ENCODE measurements around the gene MC1R. TPM values are rescaled to one million over a fixed set of nuclear protein-coding genes. Genes with fewer than 3 reads are reported as not detected.

MC1R gene
- total RNA-seq, 1 donor from 2014 or later: 9.2 TPM

GRCh38 chr16:89944773-89945172, 26.1 kb downstream of the MC1R start:
- Histone ChIP-seq H3K27me3 (ENCODE audit: insufficient read depth, low read length) (no peaks in the 10 kb centered on the region), H3K36me3 (ENCODE audit: insufficient read depth, low read length) (no peaks in the 10 kb centered on the region), H3K4me3 (ENCODE audit: insufficient read depth, low read depth, low read length) (no peak overlapping the region), H3K4me1 (ENCODE audit: insufficient read depth, low read length) (peaks cover 11% of the 10 kb centered on the region), H3K9me3 (ENCODE audit: insufficient read depth, low read depth, low read length) (no peaks in the 10 kb centered on the region), H3K4me2 (ENCODE audit: low read length) (no peak overlapping the region), H2AFZ (ENCODE audit: low read depth, low read length) (no peak overlapping the region), H3K9ac (ENCODE audit: low read length) (no peak overlapping the region), H4K20me1 (ENCODE audit: insufficient read depth, low read length) (peaks cover 4% of the 10 kb centered on the region), H3K27ac (ENCODE audit: low read depth, low read length) (no peak overlapping the region), H3K79me2 (ENCODE audit: insufficient read depth, low read length) (peaks cover 8% of the 10 kb centered on the region)
- Mint-ChIP-seq H3K9me3 (ENCODE audit: unreplicated experiment) (no peaks in the 10 kb centered on the region), H3K4me3 (ENCODE audit: unreplicated experiment) (no peak overlapping the region), H3K27ac (ENCODE audit: unreplicated experiment) (no peak overlapping the region), H3K36me3 (ENCODE audit: low read depth, unreplicated experiment) (peaks cover 7% of the 10 kb centered on the region), H3K27me3 (ENCODE audit: low read depth, unreplicated experiment) (peaks cover 16% of the 10 kb centered on the region), H3K4me1 (ENCODE audit: low read depth, unreplicated experiment) (no peaks in the 10 kb centered on the region)
- TF ChIP-seq EZH2 (IDR thresholded peaks at IDR 0.05; ENCODE audit: insufficient read depth, low read length) (no peak), CTCF (IDR thresholded peaks at IDR 0.05; ENCODE audit: insufficient read depth, low read depth, low read length) (no peak)
- FAIRE-seq: no peak
- DNase-seq (ENCODE audit: low read depth): no peak

DNA sequence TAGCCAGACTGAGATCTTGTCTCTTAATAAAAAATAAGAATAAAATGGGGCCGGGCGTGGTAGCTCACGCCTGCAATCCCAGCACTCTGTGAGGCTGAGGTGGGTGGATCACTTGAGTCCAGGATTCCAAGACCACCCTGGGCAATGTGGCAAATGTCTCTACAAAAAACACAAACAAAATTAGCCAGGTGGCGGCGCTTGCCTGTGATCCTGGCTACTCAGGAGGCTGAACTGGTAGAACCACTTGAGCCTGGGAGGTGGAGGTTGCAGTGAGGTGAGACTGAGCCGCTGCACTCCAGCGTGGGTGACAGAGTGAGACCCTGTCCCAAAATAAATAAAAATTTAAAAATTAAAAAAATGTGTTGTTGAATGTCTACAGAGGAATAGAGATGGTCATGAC, 27.0 kb downstream of the MC1R start:
- H3K4me1 ChIP-seq (ENCODE audit: insufficient read depth, low read length): peaks cover 11% of the 10 kb centered on the region
- H3K27ac ChIP-seq (ENCODE audit: low read depth, low read length): no peak overlapping the region
- no peak overlapping the region for H3K9ac ChIP-seq (ENCODE audit: low read length)
- H3K27me3 ChIP-seq (ENCODE audit: insufficient read depth, low read length): no peaks in the 10 kb centered on the region
- H3K4me2 ChIP-seq (ENCODE audit: low read length): no peak overlapping the region
- H3K9me3 ChIP-seq (ENCODE audit: insufficient read depth, low read depth, low read length): no peaks in the 10 kb centered on the region
- no peak overlapping the region for H2AFZ ChIP-seq (ENCODE audit: low read depth, low read length)
- DNase-seq (ENCODE audit: low read depth) (no peak), FAIRE-seq (no peak)
- TF ChIP-seq EZH2 (IDR thresholded peaks at IDR 0.05; ENCODE audit: insufficient read depth, low read length) (no peak), CTCF (IDR thresholded peaks at IDR 0.05; ENCODE audit: insufficient read depth, low read depth, low read length) (no peak)
- H3K27ac Mint-ChIP-seq (ENCODE audit: unreplicated experiment): no peak overlapping the region
- H3K9me3 Mint-ChIP-seq (ENCODE audit: unreplicated experiment): no peaks in the 10 kb centered on the region
- peaks cover 10% of the 10 kb centered on the region for H3K79me2 ChIP-seq (ENCODE audit: insufficient read depth, low read length)
- no peak overlapping the region for H3K4me3 Mint-ChIP-seq (ENCODE audit: unreplicated experiment)
- peaks cover 7% of the 10 kb centered on the region for H3K36me3 Mint-ChIP-seq (ENCODE audit: low read depth, unreplicated experiment)
- peaks cover 8% of the 10 kb centered on the region for H4K20me1 ChIP-seq (ENCODE audit: insufficient read depth, low read length)
- H3K4me3 ChIP-seq (ENCODE audit: insufficient read depth, low read depth, low read length): no peak overlapping the region
- no peaks in the 10 kb centered on the region for H3K4me1 Mint-ChIP-seq (ENCODE audit: low read depth, unreplicated experiment)
- peaks cover 16% of the 10 kb centered on the region for H3K27me3 Mint-ChIP-seq (ENCODE audit: low read depth, unreplicated experiment)
- no peaks in the 10 kb centered on the region for H3K36me3 ChIP-seq (ENCODE audit: insufficient read depth, low read length)

GRCh38 chr16:89946515-89946914, 27.9 kb downstream of the MC1R start:
- Mint-ChIP-seq H3K4me3 (ENCODE audit: unreplicated experiment) (no peak overlapping the region), H3K27ac (ENCODE audit: unreplicated experiment) (no peak overlapping the region), H3K36me3 (ENCODE audit: low read depth, unreplicated experiment) (peaks cover 7% of the 10 kb centered on the region), H3K4me1 (ENCODE audit: low read depth, unreplicated experiment) (no peaks in the 10 kb centered on the region), H3K9me3 (ENCODE audit: unreplicated experiment) (no peaks in the 10 kb centered on the region), H3K27me3 (ENCODE audit: low read depth, unreplicated experiment) (peaks cover 16% of the 10 kb centered on the region)
- Histone ChIP-seq H3K4me1 (ENCODE audit: insufficient read depth, low read length) (peaks cover 11% of the 10 kb centered on the region), H3K79me2 (ENCODE audit: insufficient read depth, low read length) (peaks cover 13% of the 10 kb centered on the region), H3K4me2 (ENCODE audit: low read length) (no peak overlapping the region), H4K20me1 (ENCODE audit: insufficient read depth, low read length) (peaks cover 12% of the 10 kb centered on the region), H3K9ac (ENCODE audit: low read length) (no peak overlapping the region), H2AFZ (ENCODE audit: low read depth, low read length) (no peak overlapping the region), H3K27me3 (ENCODE audit: insufficient read depth, low read length) (no peaks in the 10 kb centered on the region), H3K27ac (ENCODE audit: low read depth, low read length) (no peak overlapping the region), H3K4me3 (ENCODE audit: insufficient read depth, low read depth, low read length) (no peak overlapping the region), H3K36me3 (ENCODE audit: insufficient read depth, low read length) (no peaks in the 10 kb centered on the region), H3K9me3 (ENCODE audit: insufficient read depth, low read depth, low read length) (no peaks in the 10 kb centered on the region)
- TF ChIP-seq CTCF (IDR thresholded peaks at IDR 0.05; ENCODE audit: insufficient read depth, low read depth, low read length): no peak
- no peak for TF ChIP-seq EZH2 (IDR thresholded peaks at IDR 0.05; ENCODE audit: insufficient read depth, low read length)
- no peak for FAIRE-seq
- no peak for DNase-seq (ENCODE audit: low read depth)
